Peyer's patch (tissue), 4 donors: ENCODE data around the gene ENTPD1. TPM values are rescaled to one million over a fixed set of nuclear protein-coding genes. Genes with fewer than 3 reads are reported as not detected.

Source experiments
- DNase-seq, 3 donors: peaks; one replicate each; pipeline ENCODE4 v3.0.0-alpha.2; 2017 to 2019
- H3K27ac ChIP-seq, 4 donors: fragments of 200-600 bp; sonication (generic); one replicate each; pipeline ENCODE4 v1.5.1; 2016 to 2019
- H3K27me3 ChIP-seq, 2 donors: fragments of 200-600 bp; sonication (generic); one replicate each; pipeline ENCODE4 v1.5.1; 2019
- H3K36me3 ChIP-seq, 3 donors: fragments of 200-600 bp; sonication (generic); one replicate each; pipeline ENCODE4 v1.5.1; 2016 to 2019
- H3K4me1 ChIP-seq, 4 donors: fragments of 200-600 bp; sonication (generic); one replicate each; pipeline ENCODE4 v1.5.1; 2016 to 2019
- H3K4me3 ChIP-seq, 4 donors: fragments of 200-600 bp; sonication (generic); 1 replicate in 3 of 4; 2 replicates in 1 of 4; pipeline ENCODE4 v1.5.1; 2016 to 2019; ENCODE audit warnings: mild to moderate bottlenecking in 1 of 4
- H3K9me3 ChIP-seq, 4 donors: fragments of 200-600 bp; sonication (generic); one replicate each; pipeline ENCODE4 v1.5.1; 2016 to 2019; ENCODE audit warnings: mild to moderate bottlenecking in 1 of 4
- CTCF ChIP-seq, 6 experiments: fragments of 450-650 bp in 4 of 6; fragments of 200-600 bp in 2 of 6; sonication (generic) in 1 of 6; IDR thresholded peaks; one replicate each; pipeline ENCODE4 v1.5.1; 2017 to 2019; ENCODE audit warnings: antibody characterized with exemption in 6 of 6, mild to moderate bottlenecking in 3 of 6, moderate library complexity in 1 of 6
- POLR2A ChIP-seq, 2 donors: fragments of 450-650 bp; IDR thresholded peaks; one replicate each; pipeline ENCODE4 v1.5.1; 2017; ENCODE audit warnings: antibody characterized with exemption in 2 of 2, mild to moderate bottlenecking in 2 of 2, moderate library complexity in 2 of 2
- total RNA-seq, 4 donors: library from RNA; depleted of rRNA; stranded (reverse); fragments of >200 nt; gene quantifications; one replicate each; pipeline ENCODE4 v1.1.0, GENCODE V29; 2016

The ENTPD1 gene
- total RNA-seq, 4 donors from 2014 or later: 5.8 to 73.4 (median 16.8) TPM

GRCh38 chr10:95831076-95831475 is 75.1 kb downstream of the ENTPD1 start:
- no peak for DNase-seq
- no peaks in the 10 kb centered on the region for H3K36me3 ChIP-seq
- TF ChIP-seq POLR2A (IDR thresholded peaks at IDR 0.05): no peak
- TF ChIP-seq CTCF (IDR thresholded peaks at IDR 0.05): no peak
- no peak overlapping the region for H3K4me3 ChIP-seq
- H3K27me3 ChIP-seq: no peaks in the 10 kb centered on the region
- H3K4me1 ChIP-seq: peaks cover 0 to 20% (median 14%) of the 10 kb centered on the region in 4 donors
- no peaks in the 10 kb centered on the region for H3K9me3 ChIP-seq
- peak overlapping the region; percentile 54 to 74 (median 62) for H3K27ac ChIP-seq

GRCh38 chr10:95831515-95831914 is 75.6 kb downstream of the ENTPD1 start:
- DNase-seq: no peak
- Histone ChIP-seq H3K4me1 (peaks cover 0 to 20% (median 14%) of the 10 kb centered on the region in 4 donors), H3K4me3 (no peak overlapping the region), H3K9me3 (no peaks in the 10 kb centered on the region), H3K36me3 (no peaks in the 10 kb centered on the region), H3K27ac (peak overlapping the region; percentile 54 to 74 (median 62)), H3K27me3 (no peaks in the 10 kb centered on the region)
- no peak for TF ChIP-seq CTCF (IDR thresholded peaks at IDR 0.05)
- TF ChIP-seq POLR2A (IDR thresholded peaks at IDR 0.05): no peak

- Histone ChIP-seq H3K27ac (peak overlapping the region; percentile 54 to 74 (median 62)), H3K27me3 (no peaks in the 10 kb centered on the region), H3K4me1 (peaks cover 0 to 26% (median 20%) of the 10 kb centered on the region in 4 donors), H3K36me3 (no peaks in the 10 kb centered on the region), H3K9me3 (no peaks in the 10 kb centered on the region), H3K4me3 (no peak overlapping the region)
- DNase-seq: peak in 2 of 3 donors; percentile 67 to 81
- TF ChIP-seq CTCF (IDR thresholded peaks at IDR 0.05): no peak
- peak in 1 of 2 donors; percentile 15 for TF ChIP-seq POLR2A (IDR thresholded peaks at IDR 0.05)
Observed at GRCh38 chr10:95832216-95833041, 76.5 kb downstream of the ENTPD1 start.

- Histone ChIP-seq H3K4me1 (peaks cover 0 to 27% (median 21%) of the 10 kb centered on the region in 4 donors), H3K36me3 (no peaks in the 10 kb centered on the region), H3K4me3 (no peak overlapping the region), H3K27ac (peak overlapping the region; percentile 27 to 74 (median 62)), H3K27me3 (no peaks in the 10 kb centered on the region), H3K9me3 (no peaks in the 10 kb centered on the region)
- TF ChIP-seq CTCF (IDR thresholded peaks at IDR 0.05): no peak
- no peak for TF ChIP-seq POLR2A (IDR thresholded peaks at IDR 0.05)
- DNase-seq: no peak
Observed at GRCh38 chr10:95833042-95833610, 77.2 kb downstream of the ENTPD1 start.

- Histone ChIP-seq H3K27ac (peak overlapping the region in 2 of 4 donors; percentile 14 to 74), H3K36me3 (no peaks in the 10 kb centered on the region), H3K4me3 (no peak overlapping the region), H3K27me3 (no peaks in the 10 kb centered on the region), H3K9me3 (no peaks in the 10 kb centered on the region), H3K4me1 (peaks cover 0 to 27% (median 22%) of the 10 kb centered on the region in 4 donors)
- DNase-seq: no peak
- TF ChIP-seq POLR2A (IDR thresholded peaks at IDR 0.05) (no peak), CTCF (IDR thresholded peaks at IDR 0.05) (no peak)
Observed at GRCh38 chr10:95834406-95834805, 78.4 kb downstream of the ENTPD1 start.
